GM12865 (cell line): ENCODE results near the gene SPEG.

Experiments
- DNase-seq: peaks from one replicate; pipeline ENCODE4 v3.0.0; 2010; ENCODE audit warnings: low read depth
- H3K4me3 ChIP-seq: 2 replicates; pipeline ENCODE4 v1.5.1; 2011; ENCODE audit warnings: mild to moderate bottlenecking, low read depth, low read length, control low read depth
- TF ChIP-seq, protein P1 (sequence below): IDR thresholded peaks from 2 replicates; pipeline ENCODE4 v1.5.1; 2011; ENCODE audit warnings: low read length, control low read depth, low read depth, inconsistent platforms; ENCODE audit not compliant: insufficient read depth; ENCODE audit errors: missing control alignments

The SPEG gene

GRCh38 chr2:219423652-219424377, 10.8 kb upstream of the SPEG start:
- no peak for DNase-seq
- no peak overlapping the region for H3K4me3 ChIP-seq

GRCh38 chr2:219425238-219426067, 9.2 kb upstream of the SPEG start:
- TF ChIP-seq, protein P1, sequence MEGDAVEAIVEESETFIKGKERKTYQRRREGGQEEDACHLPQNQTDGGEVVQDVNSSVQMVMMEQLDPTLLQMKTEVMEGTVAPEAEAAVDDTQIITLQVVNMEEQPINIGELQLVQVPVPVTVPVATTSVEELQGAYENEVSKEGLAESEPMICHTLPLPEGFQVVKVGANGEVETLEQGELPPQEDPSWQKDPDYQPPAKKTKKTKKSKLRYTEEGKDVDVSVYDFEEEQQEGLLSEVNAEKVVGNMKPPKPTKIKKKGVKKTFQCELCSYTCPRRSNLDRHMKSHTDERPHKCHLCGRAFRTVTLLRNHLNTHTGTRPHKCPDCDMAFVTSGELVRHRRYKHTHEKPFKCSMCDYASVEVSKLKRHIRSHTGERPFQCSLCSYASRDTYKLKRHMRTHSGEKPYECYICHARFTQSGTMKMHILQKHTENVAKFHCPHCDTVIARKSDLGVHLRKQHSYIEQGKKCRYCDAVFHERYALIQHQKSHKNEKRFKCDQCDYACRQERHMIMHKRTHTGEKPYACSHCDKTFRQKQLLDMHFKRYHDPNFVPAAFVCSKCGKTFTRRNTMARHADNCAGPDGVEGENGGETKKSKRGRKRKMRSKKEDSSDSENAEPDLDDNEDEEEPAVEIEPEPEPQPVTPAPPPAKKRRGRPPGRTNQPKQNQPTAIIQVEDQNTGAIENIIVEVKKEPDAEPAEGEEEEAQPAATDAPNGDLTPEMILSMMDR, result no peak
- no peak overlapping the region for H3K4me3 ChIP-seq
- no peak for DNase-seq

More at GRCh38 chr2:219423652-219424377, 10.8 kb upstream of the SPEG start:
- TF ChIP-seq, protein P1, result no peak

- no peak overlapping the region for H3K4me3 ChIP-seq
- TF ChIP-seq, protein P1, result no peak
- DNase-seq, result no peak
These were observed 8.6 kb upstream of the SPEG start for GRCh38 chr2:219426068-219426443.

- TF ChIP-seq, protein P1, result no peak
These were observed 8.0 kb upstream of the SPEG start for GRCh38 chr2:219426534-219427136.

DNA sequence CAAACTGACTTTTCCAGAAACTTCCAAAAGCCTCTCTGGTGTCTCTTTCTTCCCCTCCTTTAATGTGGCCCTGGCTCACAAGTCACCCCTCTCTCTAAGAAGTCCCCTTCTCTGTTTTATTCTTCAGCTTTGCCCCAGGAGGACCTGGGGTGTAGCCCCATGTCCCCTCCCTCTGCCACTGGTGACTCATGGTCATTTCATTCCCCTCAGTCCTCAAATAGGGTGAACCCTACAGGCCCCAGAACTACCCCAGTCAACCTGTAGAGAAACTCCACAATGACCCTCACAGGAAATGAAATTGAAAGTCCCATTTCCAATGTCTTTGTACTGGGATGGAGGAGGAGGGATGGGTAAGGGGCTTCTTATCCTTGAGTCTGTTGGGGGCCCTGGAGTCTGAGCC, 6.2 kb upstream of the SPEG start:
- no peak overlapping the region for H3K4me3 ChIP-seq
- TF ChIP-seq, protein P1, result no peak
- DNase-seq, result no peak

More at GRCh38 chr2:219426534-219427136, 8.0 kb upstream of the SPEG start:
- H3K4me3 ChIP-seq, result no peak overlapping the region
- no peak for DNase-seq

DNA sequence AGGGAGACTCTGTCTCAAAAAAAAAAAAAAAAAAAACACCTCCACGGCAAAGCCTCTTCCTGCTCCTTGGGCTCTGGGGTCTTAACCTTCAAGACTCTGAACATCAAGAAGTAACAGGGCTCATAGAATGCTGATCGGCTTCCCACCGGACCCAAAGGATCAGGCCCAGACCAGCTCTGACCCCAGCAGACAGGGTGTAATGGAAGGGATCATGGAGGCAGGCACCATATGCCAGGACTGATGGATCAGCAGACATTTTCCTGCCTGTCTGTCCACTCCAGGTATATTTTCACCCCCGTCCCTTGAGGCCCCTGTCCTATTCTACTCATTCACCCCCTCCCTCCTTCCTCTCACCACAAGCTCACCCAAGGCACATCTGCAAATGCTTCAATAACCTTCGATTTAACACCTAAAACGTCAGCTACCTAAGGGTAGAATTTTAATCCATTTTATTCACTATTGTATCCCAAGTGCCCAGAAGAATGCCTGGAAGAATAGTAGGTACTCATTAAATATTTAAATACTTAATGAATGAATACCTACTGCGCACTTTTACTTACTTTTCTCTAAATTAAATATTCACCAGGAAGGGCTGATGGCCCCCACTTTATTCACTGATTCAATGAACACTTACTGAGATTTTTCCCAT, 4.6 kb upstream of the SPEG start:
- no peak for DNase-seq
- TF ChIP-seq, protein P1, result no peak
- no peak overlapping the region for H3K4me3 ChIP-seq
